MM.1S (cell line): ENCODE results near the gene FIGN.

Source experiments
- DNase-seq: peaks from one replicate; pipeline ENCODE4 v3.0.0-alpha.2; 2015
- H2AFZ ChIP-seq: fragments of 300-600 bp; sonication (generic); 2 replicates; pipeline ENCODE4 v1.6.0; 2016; ENCODE audit warnings: antibody characterized with exemption, low read length
- H3F3A ChIP-seq: fragments of 300-600 bp; sonication (generic); 2 replicates; pipeline ENCODE4 v1.6.1; 2016; ENCODE audit warnings: mild to moderate bottlenecking, antibody characterized with exemption, low read length, moderate library complexity, mixed read lengths; ENCODE audit not compliant: insufficient read depth
- H3K27ac ChIP-seq: fragments of 300-600 bp; sonication (generic); 2 replicates; pipeline ENCODE4 v1.5.1; 2016; ENCODE audit warnings: mild to moderate bottlenecking, low read length
- H3K27me3 ChIP-seq: fragments of 300-600 bp; sonication (generic); replicated peaks from 2 replicates; pipeline ENCODE4 v1.6.0; 2016; ENCODE audit warnings: low read length; ENCODE audit not compliant: insufficient read depth
- H3K36me3 ChIP-seq: fragments of 300-600 bp; sonication (generic); replicated peaks from 2 replicates; pipeline ENCODE4 v1.6.1; 2016; ENCODE audit warnings: mild to moderate bottlenecking, low read length, mixed read lengths; ENCODE audit not compliant: insufficient read depth
- H3K4me1 ChIP-seq: fragments of 300-600 bp; sonication (generic); 2 replicates; pipeline ENCODE4 v1.6.1; 2016; ENCODE audit warnings: low read length, mixed read lengths
- H3K4me2 ChIP-seq: fragments of 300-600 bp; sonication (generic); 2 replicates; pipeline ENCODE4 v1.6.0; 2016; ENCODE audit warnings: low read depth, low read length
- H3K4me3 ChIP-seq: fragments of 300-600 bp; sonication (generic); 2 replicates; pipeline ENCODE4 v1.5.1; 2016; ENCODE audit warnings: low read length, mixed read lengths
- H3K79me2 ChIP-seq: fragments of 300-600 bp; sonication (generic); 2 replicates; pipeline ENCODE4 v1.6.1; 2016; ENCODE audit warnings: mixed run types, low read length, mixed read lengths
- H3K9ac ChIP-seq: fragments of 300-600 bp; sonication (generic); 2 replicates; pipeline ENCODE4 v1.6.1; 2016; ENCODE audit warnings: low read length, mixed read lengths
- H3K9me2 ChIP-seq: fragments of 300-600 bp; sonication (generic); replicated peaks from 2 replicates; pipeline ENCODE4 v1.6.1; 2016; ENCODE audit warnings: mild to moderate bottlenecking, low read length, mixed read lengths; ENCODE audit not compliant: insufficient read depth
- H3K9me3 ChIP-seq: fragments of 300-600 bp; sonication (generic); replicated peaks from 2 replicates; pipeline ENCODE4 v1.6.1; 2016; ENCODE audit warnings: mild to moderate bottlenecking, low read length, mixed read lengths; ENCODE audit not compliant: insufficient read depth
- H4K20me1 ChIP-seq: fragments of 300-600 bp; sonication (generic); 2 replicates; pipeline ENCODE4 v1.6.1; 2016; ENCODE audit warnings: mild to moderate bottlenecking, low read length, moderate library complexity, mixed read lengths; ENCODE audit not compliant: insufficient read depth
- CTCF ChIP-seq: fragments of 300-600 bp; sonication (generic); IDR thresholded peaks from 2 replicates; pipeline ENCODE4 v1.5.1; 2016; ENCODE audit warnings: antibody characterized with exemption, low read length, mixed read lengths
- EZH2 ChIP-seq: fragments of 300-600 bp; sonication (generic); optimal IDR thresholded peaks from 2 replicates; pipeline ENCODE3; 2017; ENCODE audit warnings: low read depth, mild to moderate bottlenecking, antibody characterized with exemption, low read length, mixed read lengths
- EZH2phosphoT487 ChIP-seq: fragments of 300-600 bp; sonication (generic); IDR thresholded peaks from 2 replicates; pipeline ENCODE4 v1.6.1; 2018; ENCODE audit warnings: antibody characterized with exemption, low read length

The FIGN gene

GRCh38 chr2:163594497-163594896, 141.3 kb downstream of the FIGN start:
- Histone ChIP-seq H4K20me1 (no peaks in the 10 kb centered on the region), H3K4me2 (no peak overlapping the region), H3K27ac (no peak overlapping the region), H3K4me1 (no peaks in the 10 kb centered on the region), H3F3A (no peaks in the 10 kb centered on the region), H3K4me3 (no peak overlapping the region), H3K9ac (no peak overlapping the region), H3K27me3 (no peaks in the 10 kb centered on the region), H3K9me3 (no peaks in the 10 kb centered on the region), H2AFZ (no peak overlapping the region), H3K36me3 (no peaks in the 10 kb centered on the region), H3K9me2 (no peaks in the 10 kb centered on the region), H3K79me2 (no peaks in the 10 kb centered on the region)
- no peak for DNase-seq
- TF ChIP-seq CTCF (no peak), EZH2phosphoT487 (no peak), EZH2 (no peak)

GRCh38 chr2:163593982-163594381, 141.8 kb downstream of the FIGN start:
- Histone ChIP-seq H2AFZ (no peak overlapping the region), H3K36me3 (no peaks in the 10 kb centered on the region), H3K9me3 (no peaks in the 10 kb centered on the region), H3K4me2 (no peak overlapping the region), H3K27ac (no peak overlapping the region), H3K4me3 (no peak overlapping the region), H3F3A (no peaks in the 10 kb centered on the region), H3K4me1 (no peaks in the 10 kb centered on the region), H3K27me3 (no peaks in the 10 kb centered on the region), H3K79me2 (no peaks in the 10 kb centered on the region), H3K9ac (no peak overlapping the region), H3K9me2 (no peaks in the 10 kb centered on the region), H4K20me1 (no peaks in the 10 kb centered on the region)
- DNase-seq: no peak
- no peak for TF ChIP-seq EZH2phosphoT487
- TF ChIP-seq CTCF: no peak
- TF ChIP-seq EZH2: no peak

- H3K4me3 ChIP-seq: no peak overlapping the region
- H3K4me2 ChIP-seq: no peak overlapping the region
- H3F3A ChIP-seq: no peaks in the 10 kb centered on the region
- H2AFZ ChIP-seq: no peak overlapping the region
- H3K9me3 ChIP-seq: no peaks in the 10 kb centered on the region
- H3K27me3 ChIP-seq: no peaks in the 10 kb centered on the region
- H3K27ac ChIP-seq: no peak overlapping the region
- H4K20me1 ChIP-seq: no peaks in the 10 kb centered on the region
- no peak for TF ChIP-seq EZH2phosphoT487
- no peak for TF ChIP-seq CTCF
- TF ChIP-seq EZH2: no peak
- H3K9ac ChIP-seq: no peak overlapping the region
- no peaks in the 10 kb centered on the region for H3K36me3 ChIP-seq
- no peaks in the 10 kb centered on the region for H3K79me2 ChIP-seq
- H3K9me2 ChIP-seq: no peaks in the 10 kb centered on the region
- no peak for DNase-seq
- no peaks in the 10 kb centered on the region for H3K4me1 ChIP-seq
These were observed 142.7 kb downstream of the FIGN start for GRCh38 chr2:163592954-163593622.
